ENCODE measurements around the gene SFMBT1.

- TF ChIP-seq, protein P1, sequence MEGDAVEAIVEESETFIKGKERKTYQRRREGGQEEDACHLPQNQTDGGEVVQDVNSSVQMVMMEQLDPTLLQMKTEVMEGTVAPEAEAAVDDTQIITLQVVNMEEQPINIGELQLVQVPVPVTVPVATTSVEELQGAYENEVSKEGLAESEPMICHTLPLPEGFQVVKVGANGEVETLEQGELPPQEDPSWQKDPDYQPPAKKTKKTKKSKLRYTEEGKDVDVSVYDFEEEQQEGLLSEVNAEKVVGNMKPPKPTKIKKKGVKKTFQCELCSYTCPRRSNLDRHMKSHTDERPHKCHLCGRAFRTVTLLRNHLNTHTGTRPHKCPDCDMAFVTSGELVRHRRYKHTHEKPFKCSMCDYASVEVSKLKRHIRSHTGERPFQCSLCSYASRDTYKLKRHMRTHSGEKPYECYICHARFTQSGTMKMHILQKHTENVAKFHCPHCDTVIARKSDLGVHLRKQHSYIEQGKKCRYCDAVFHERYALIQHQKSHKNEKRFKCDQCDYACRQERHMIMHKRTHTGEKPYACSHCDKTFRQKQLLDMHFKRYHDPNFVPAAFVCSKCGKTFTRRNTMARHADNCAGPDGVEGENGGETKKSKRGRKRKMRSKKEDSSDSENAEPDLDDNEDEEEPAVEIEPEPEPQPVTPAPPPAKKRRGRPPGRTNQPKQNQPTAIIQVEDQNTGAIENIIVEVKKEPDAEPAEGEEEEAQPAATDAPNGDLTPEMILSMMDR (IDR thresholded peaks at IDR 0.05; ENCODE audit: low read length) = no peak
- no peak for TF ChIP-seq EZH2 (IDR thresholded peaks at IDR 0.05; ENCODE audit: borderline replicate concordance, low read length)
Observed at GRCh38 chr3:52897130-52898122, 148.4 kb downstream of the SFMBT1 start, which contains the start of gene STIMATE.
